CD4-positive, alpha-beta T cell (primary cell): Measurements from ENCODE around the gene HDGFL3. TPM values are rescaled to one million over a fixed set of nuclear protein-coding genes. Genes with fewer than 3 reads are reported as not detected.
"Not testable (repeated sequence)": the region's sequence is repeated elsewhere in the genome, so short reads cannot be mapped to it uniquely, and the experiment has no call there.

Source experiments
- ATAC-seq: fragments of 200-7000 bp; cut with Tn5 transposase; one replicate; pipeline ENCODE4 v1.10.0; 2022; ENCODE audit warnings: mild to moderate bottlenecking; ENCODE audit not compliant: poor library complexity
- CTCF ChIA-PET: fragments of 350-600 bp; sonication (Branson Sonifier 250); formaldehyde crosslinking; loops from one replicate; lab custom pipeline; 2021; ENCODE audit warnings: antibody characterized with exemption, inconsistent platforms; lab: Charles Lee
- POLR2A ChIA-PET: fragments of 350-600 bp; sonication (Branson Sonifier 250); formaldehyde crosslinking; loops from one replicate; lab custom pipeline; 2021; ENCODE audit warnings: antibody characterized with exemption, inconsistent platforms; lab: Charles Lee
- DNase-seq, 14 experiments: peaks; one replicate each; pipeline ENCODE4 v3.0.0-alpha.2; 2013 to 2020; ENCODE audit warnings: mixed read lengths in 2 of 14
- H3K27ac ChIP-seq, 2 donors: one replicate each; pipeline versions ENCODE4 v1.5.1 to v1.7.0; 2013; ENCODE audit warnings: low read length in 2 of 2, low read depth in 1 of 2, mild to moderate bottlenecking in 1 of 2
- H3K27me3 ChIP-seq, 2 experiments: 1 replicate in 1 of 2; 2 replicates in 1 of 2; pipeline versions ENCODE4 v1.6.1 to v1.7.0; 2013; ENCODE audit warnings: low read length in 2 of 2, control low read depth in 1 of 2, mild to moderate bottlenecking in 1 of 2, moderate library complexity in 1 of 2; ENCODE audit not compliant: insufficient read depth in 2 of 2, control insufficient read depth in 1 of 2
- H3K36me3 ChIP-seq: one replicate; pipeline ENCODE4 v1.6.1; 2013; ENCODE audit warnings: low read length, control low read depth; ENCODE audit not compliant: insufficient read depth
- H3K4me1 ChIP-seq: one replicate; pipeline ENCODE4 v1.6.1; 2013; ENCODE audit warnings: low read length, control low read depth; ENCODE audit not compliant: insufficient read depth
- H3K4me3 ChIP-seq: one replicate; pipeline ENCODE4 v1.5.1; 2013; ENCODE audit warnings: mild to moderate bottlenecking, low read length, moderate library complexity
- H3K9me3 ChIP-seq, 2 experiments: 1 replicate in 1 of 2; 2 replicates in 1 of 2; pipeline versions ENCODE4 v1.6.1 to v1.7.0; 2013; ENCODE audit warnings: low read length in 2 of 2, mild to moderate bottlenecking in 2 of 2, control low read depth in 1 of 2, moderate library complexity in 1 of 2; ENCODE audit not compliant: control insufficient read depth in 1 of 2, insufficient read depth in 1 of 2
- H3K27ac Mint-ChIP-seq: one replicate; pipeline ENCODE4 v1.8.0; 2020; ENCODE audit warnings: mixed read lengths
- H3K27me3 Mint-ChIP-seq: one replicate; pipeline ENCODE4 v1.8.0; 2021; ENCODE audit warnings: mixed read lengths
- H3K36me3 Mint-ChIP-seq: one replicate; pipeline ENCODE4 v1.8.0; 2021; ENCODE audit warnings: low read depth, mixed read lengths
- H3K4me1 Mint-ChIP-seq: one replicate; pipeline ENCODE4 v1.8.0; 2021; ENCODE audit warnings: low read depth, mixed read lengths
- H3K4me3 Mint-ChIP-seq: one replicate; pipeline ENCODE4 v1.8.0; 2020; ENCODE audit warnings: mild to moderate bottlenecking, mixed read lengths
- H3K9me3 Mint-ChIP-seq: one replicate; pipeline ENCODE4 v1.8.0; 2020; ENCODE audit warnings: mixed read lengths
- intact Hi-C, 2 experiments: fragments of 100-400 bp; cut with DNase I in 1 of 2; cut with micrococcal nuclease in 1 of 2; formaldehyde crosslinking; loops; one replicate each; pipeline versions ENCODE4 v1.15.1 to v1.9.0; 2023 to 2025; cut with DNase I, micrococcal nuclease
- total RNA-seq, 174 experiments: library from RNA in 2 of 174; stranded (reverse) in 2 of 174; gene quantifications; one replicate each; pipeline ENCODE4 v1.2.3 and lab custom pipeline; 2021 to 2026
- TF ChIP-seq, protein P1 (sequence below): fragments of 200-600 bp; IDR thresholded peaks from one replicate; pipeline ENCODE4 v1.8.0; 2022; ENCODE audit warnings: antibody characterized with exemption, mild to moderate bottlenecking

The HDGFL3 gene
- total RNA-seq, 2 experiments from 2014 or later, result 5.5 to 5.9 TPM

DNA sequence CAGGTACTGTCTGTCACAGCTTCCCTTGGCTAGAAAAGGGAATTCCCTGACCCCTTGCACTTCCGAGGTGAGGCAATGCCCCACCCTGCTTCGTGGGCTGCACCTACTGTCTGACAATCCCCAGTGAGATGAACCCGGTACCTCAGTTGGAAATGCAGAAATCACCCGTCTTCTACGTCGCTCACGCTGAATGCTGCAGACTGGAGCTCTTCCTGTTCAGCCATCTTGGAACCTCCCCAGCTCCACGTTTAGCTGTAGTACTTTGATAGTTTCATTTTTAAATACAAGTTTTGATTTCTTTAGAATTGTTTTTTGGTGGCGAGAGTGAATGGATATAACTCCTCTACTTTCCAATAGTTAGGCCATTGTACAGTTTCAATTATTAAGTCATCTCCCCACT, 17.8 kb upstream of the HDGFL3 start:
- Histone ChIP-seq H3K9me3 (peaks cover 0 to 4% of the 10 kb centered on the region in 2 experiments), H3K27me3 (no peaks in the 10 kb centered on the region), H3K4me1 (no peaks in the 10 kb centered on the region), H3K4me3 (no peak overlapping the region), H3K27ac (no peak overlapping the region), H3K36me3 (no peaks in the 10 kb centered on the region)
- ChIA-PET CTCF (no interaction called here), POLR2A (no interaction called here)
- Mint-ChIP-seq H3K4me1 (no peaks in the 10 kb centered on the region), H3K27ac (no peak overlapping the region), H3K9me3 (peaks cover 6% of the 10 kb centered on the region), H3K36me3 (no peaks in the 10 kb centered on the region), H3K27me3 (peaks cover 18% of the 10 kb centered on the region), H3K4me3 (no peak overlapping the region)
- intact Hi-C loops, result no loop called here
- DNase-seq (no peak), ATAC-seq (no peak)
- TF ChIP-seq, protein P1, sequence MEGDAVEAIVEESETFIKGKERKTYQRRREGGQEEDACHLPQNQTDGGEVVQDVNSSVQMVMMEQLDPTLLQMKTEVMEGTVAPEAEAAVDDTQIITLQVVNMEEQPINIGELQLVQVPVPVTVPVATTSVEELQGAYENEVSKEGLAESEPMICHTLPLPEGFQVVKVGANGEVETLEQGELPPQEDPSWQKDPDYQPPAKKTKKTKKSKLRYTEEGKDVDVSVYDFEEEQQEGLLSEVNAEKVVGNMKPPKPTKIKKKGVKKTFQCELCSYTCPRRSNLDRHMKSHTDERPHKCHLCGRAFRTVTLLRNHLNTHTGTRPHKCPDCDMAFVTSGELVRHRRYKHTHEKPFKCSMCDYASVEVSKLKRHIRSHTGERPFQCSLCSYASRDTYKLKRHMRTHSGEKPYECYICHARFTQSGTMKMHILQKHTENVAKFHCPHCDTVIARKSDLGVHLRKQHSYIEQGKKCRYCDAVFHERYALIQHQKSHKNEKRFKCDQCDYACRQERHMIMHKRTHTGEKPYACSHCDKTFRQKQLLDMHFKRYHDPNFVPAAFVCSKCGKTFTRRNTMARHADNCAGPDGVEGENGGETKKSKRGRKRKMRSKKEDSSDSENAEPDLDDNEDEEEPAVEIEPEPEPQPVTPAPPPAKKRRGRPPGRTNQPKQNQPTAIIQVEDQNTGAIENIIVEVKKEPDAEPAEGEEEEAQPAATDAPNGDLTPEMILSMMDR, result no peak

DNA sequence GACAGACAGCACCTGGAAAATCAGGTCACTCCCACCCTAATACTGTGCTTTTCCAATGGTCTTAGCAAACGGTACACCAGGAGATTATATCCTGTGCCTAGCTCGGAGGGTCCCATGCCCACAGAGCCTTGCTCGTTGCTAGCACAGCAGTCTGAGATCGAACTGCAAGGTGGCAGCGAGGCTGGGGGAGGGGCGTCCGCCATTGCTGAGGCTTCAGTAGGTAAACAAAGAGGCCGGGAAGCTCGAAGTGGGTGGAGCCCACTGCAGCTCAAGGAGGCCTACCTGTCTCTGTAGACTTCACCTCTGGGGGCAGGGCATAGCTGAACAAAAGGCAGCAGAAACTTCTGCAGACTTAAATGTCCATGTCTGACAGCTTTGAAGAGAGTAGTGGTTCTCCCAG, 14.2 kb upstream of the HDGFL3 start:
- H3K27ac ChIP-seq, H3K9me3 Mint-ChIP-seq, H3K4me3 ChIP-seq, DNase-seq, H3K4me1 ChIP-seq, H3K4me3 Mint-ChIP-seq, H3K27ac Mint-ChIP-seq, ATAC-seq, H3K36me3 ChIP-seq, intact Hi-C loops, H3K27me3 ChIP-seq, H3K36me3 Mint-ChIP-seq, H3K4me1 Mint-ChIP-seq, POLR2A ChIA-PET, H3K9me3 ChIP-seq, CTCF ChIA-PET: not testable (repeated sequence)
- H3K27me3 Mint-ChIP-seq, result peaks cover 34% of the 10 kb centered on the region

DNA sequence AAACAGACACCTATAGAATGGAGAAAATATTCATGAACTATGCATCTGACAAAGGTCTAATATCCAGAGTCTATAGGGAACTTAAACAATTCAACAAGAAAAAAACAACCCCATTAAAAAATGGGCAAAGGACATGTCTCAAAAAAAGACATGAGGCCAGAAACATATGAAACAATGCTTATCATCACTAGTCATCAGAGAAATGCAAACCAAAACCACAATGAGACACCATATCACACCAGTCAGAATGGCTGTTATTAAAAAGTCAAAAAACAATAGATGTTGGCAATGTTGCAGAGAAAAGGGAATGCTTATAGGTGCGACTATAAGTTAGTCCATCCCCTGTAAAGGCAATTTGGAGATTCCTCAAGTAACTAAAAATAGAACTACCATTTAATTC, 11.4 kb upstream of the HDGFL3 start:
- TF ChIP-seq, protein P1, result no peak
- Histone ChIP-seq H3K27ac (no peak overlapping the region), H3K4me3 (no peak overlapping the region), H3K9me3 (peaks cover 0 to 4% of the 10 kb centered on the region in 2 experiments), H3K27me3 (peaks cover 0 to 9% of the 10 kb centered on the region in 2 experiments), H3K36me3 (no peaks in the 10 kb centered on the region), H3K4me1 (no peaks in the 10 kb centered on the region)
- DNase-seq, result no peak
- H3K4me1 Mint-ChIP-seq, result no peaks in the 10 kb centered on the region
- ATAC-seq, result no peak
- no peaks in the 10 kb centered on the region for H3K36me3 Mint-ChIP-seq
- H3K4me3 Mint-ChIP-seq, result no peak overlapping the region
- intact Hi-C loops, result no loop called here
- peaks cover 6% of the 10 kb centered on the region for H3K9me3 Mint-ChIP-seq
- CTCF ChIA-PET, result no interaction called here
- H3K27me3 Mint-ChIP-seq, result peaks cover 41% of the 10 kb centered on the region
- POLR2A ChIA-PET, result no interaction called here
- no peak overlapping the region for H3K27ac Mint-ChIP-seq

- Histone ChIP-seq H3K36me3 (no peaks in the 10 kb centered on the region), H3K4me1 (no peaks in the 10 kb centered on the region), H3K27me3 (peaks cover 0 to 9% of the 10 kb centered on the region in 2 experiments), H3K27ac (no peak overlapping the region), H3K9me3 (no peaks in the 10 kb centered on the region), H3K4me3 (no peak overlapping the region)
- no peaks in the 10 kb centered on the region for H3K4me1 Mint-ChIP-seq
- TF ChIP-seq, protein P1, result no peak
- H3K27me3 Mint-ChIP-seq, result peaks cover 40% of the 10 kb centered on the region
- ChIA-PET CTCF (no interaction called here), POLR2A (no interaction called here)
- H3K27ac Mint-ChIP-seq, result no peak overlapping the region
- intact Hi-C loops, result no loop called here
- ATAC-seq (no peak), DNase-seq (no peak)
- no peaks in the 10 kb centered on the region for H3K9me3 Mint-ChIP-seq
- H3K36me3 Mint-ChIP-seq, result no peaks in the 10 kb centered on the region
- H3K4me3 Mint-ChIP-seq, result no peak overlapping the region
These were observed 7.7 kb upstream of the HDGFL3 start for GRCh38 chr15:83215306-83215705.
